GM12878 (cell line): ENCODE measurements around the gene NUAK2. TPM values are rescaled to one million over a fixed set of nuclear protein-coding genes. Genes with fewer than 3 reads are reported as not detected.
A peak's percentile ranks its signal among the peaks of the same experiment; 100 is the strongest.

Experiments used
- BRCA1 ChIP-seq: IDR thresholded peaks from 2 replicates; pipeline ENCODE4 v1.6.1; 2011; ENCODE audit warnings: low read depth, low read length, improper control_type of control experiment
- CEBPB ChIP-seq, 2 experiments: fragments of 150-350 bp in 1 of 2; IDR thresholded peaks; 2 replicates each; pipeline ENCODE4 v1.6.1; 2012 to 2014; ENCODE audit warnings: low read depth in 2 of 2, low read length in 2 of 2, borderline replicate concordance in 1 of 2, inconsistent platforms in 1 of 2
- CHD1 ChIP-seq: IDR thresholded peaks from 2 replicates; pipeline ENCODE4 v1.6.1; 2012; ENCODE audit warnings: low read depth, low read length, improper control_type of control experiment
- CHD2 ChIP-seq: IDR thresholded peaks from 2 replicates; pipeline ENCODE4 v1.6.1; 2011; ENCODE audit warnings: low read depth, low read length, improper control_type of control experiment, borderline replicate concordance
- CHD4 ChIP-seq: fragments of 200-600 bp; sonication (generic); IDR thresholded peaks from 2 replicates; pipeline ENCODE4 v1.6.1; 2016; ENCODE audit warnings: mild to moderate bottlenecking
- CREM ChIP-seq: IDR thresholded peaks from 2 replicates; pipeline ENCODE4 v1.6.1; 2014; ENCODE audit warnings: antibody characterized with exemption, low read depth
- EZH2 ChIP-seq: IDR thresholded peaks from 2 replicates; pipeline ENCODE4 v1.6.1; 2012; ENCODE audit warnings: low read depth, mild to moderate bottlenecking, control low read depth, inconsistent platforms, low read length, borderline replicate concordance; ENCODE audit not compliant: control insufficient read depth
- HDAC2 ChIP-seq: fragments of 200-600 bp; sonication (generic); IDR thresholded peaks from 2 replicates; pipeline ENCODE4 v1.6.1; 2017
- KAT2A ChIP-seq: conservative IDR thresholded peaks from 2 replicates; pipeline ENCODE4 v1.6.1; 2011; ENCODE audit warnings: low read depth, low read length; ENCODE audit not compliant: control insufficient read depth
- MEF2A ChIP-seq: IDR thresholded peaks from 2 replicates; pipeline ENCODE4 v1.6.1; 2011; ENCODE audit warnings: low read depth, mild to moderate bottlenecking, low read length, moderate library complexity; ENCODE audit not compliant: insufficient read depth
- MTA2 ChIP-seq: fragments of 450-650 bp; IDR thresholded peaks from 2 replicates; pipeline ENCODE4 v1.6.1; 2016; ENCODE audit warnings: low read depth, mild to moderate bottlenecking, moderate library complexity
- NBN ChIP-seq: fragments of 450-650 bp; IDR thresholded peaks from 2 replicates; pipeline ENCODE4 v1.6.1; 2016
- NFXL1 ChIP-seq: fragments of 450-650 bp; IDR thresholded peaks from 2 replicates; pipeline ENCODE4 v1.6.1; 2017; ENCODE audit warnings: antibody characterized with exemption, mild to moderate bottlenecking, borderline replicate concordance
- NRF1 ChIP-seq: conservative IDR thresholded peaks from 2 replicates; pipeline ENCODE4 v1.6.1; 2011; ENCODE audit warnings: mild to moderate bottlenecking, low read depth, low read length, improper control_type of control experiment
- PAX5 ChIP-seq: IDR thresholded peaks from 2 replicates; pipeline ENCODE4 v1.6.1; 2011; ENCODE audit warnings: low read depth, low read length, borderline replicate concordance
- RAD21 ChIP-seq: IDR thresholded peaks from 2 replicates; pipeline ENCODE4 v1.6.1; 2011; ENCODE audit warnings: mild to moderate bottlenecking, low read depth, low read length, moderate library complexity; ENCODE audit not compliant: insufficient read depth
- RAD51 ChIP-seq: fragments of 450-650 bp; IDR thresholded peaks from 2 replicates; pipeline ENCODE4 v1.6.1; 2016; ENCODE audit warnings: moderate library complexity, mild to moderate bottlenecking, inconsistent platforms
- RFX5 ChIP-seq: IDR thresholded peaks from 2 replicates; pipeline ENCODE4 v1.6.1; 2011; ENCODE audit warnings: low read depth, low read length, improper control_type of control experiment
- SMAD1 ChIP-seq: fragments of 450-650 bp; IDR thresholded peaks from 2 replicates; pipeline ENCODE4 v1.6.1; 2018; ENCODE audit warnings: mild to moderate bottlenecking, low read depth; ENCODE audit not compliant: partially characterized antibody
- SPI1 ChIP-seq: IDR thresholded peaks from 2 replicates; pipeline ENCODE4 v1.6.1; 2011; ENCODE audit warnings: low read depth, mild to moderate bottlenecking, low read length, moderate library complexity, borderline replicate concordance; ENCODE audit not compliant: insufficient read depth
- YY1 ChIP-seq: IDR thresholded peaks from 2 replicates; pipeline ENCODE4 v1.6.1; 2011; ENCODE audit warnings: low read depth, mild to moderate bottlenecking, low read length
- ZNF217 ChIP-seq: fragments of 450-650 bp; IDR thresholded peaks from 2 replicates; pipeline ENCODE4 v1.6.1; 2017; ENCODE audit warnings: antibody characterized with exemption, mild to moderate bottlenecking
- polyA plus RNA-seq, 11 experiments: library from polyadenylated mRNA; depleted of rRNA in 4 of 11; unstranded in 6 of 11; stranded (reverse) in 5 of 11; fragments of >200 nt; fragmentation: Nextera tagmentation in 4 of 11; fragmentation: Illumina TruSeq in 1 of 11; extraction: Ambion mirVana in 4 of 11; extraction: Trizol in 1 of 11; gene quantifications; 1 replicate in 1 of 11; 2 replicates in 10 of 11; pipeline versions ENCODE4 v1.2.1 to v1.2.3, GENCODE V29; 2011 to 2016; ENCODE audit warnings: inconsistent platforms in 2 of 11, missing spikeins in 2 of 11, low read depth in 1 of 11
- total RNA-seq, 4 experiments: library from RNA; depleted of rRNA in 3 of 4; stranded (reverse); fragments of >200 nt in 3 of 4; fragmentation: Illumina TruSeq in 1 of 4; extraction: Trizol in 1 of 4; gene quantifications; 2 replicates each; pipeline versions ENCODE4 v1.2.1 to v1.2.3, GENCODE V29; 2013 to 2021
- TF ChIP-seq, protein P1 (sequence below): fragments of 450-650 bp; IDR thresholded peaks from 2 replicates; pipeline ENCODE4 v1.6.1; 2018; ENCODE audit warnings: borderline replicate concordance, mild to moderate bottlenecking; ENCODE audit not compliant: partially characterized antibody
- TF ChIP-seq, protein P2 (sequence below): IDR thresholded peaks from 2 replicates; pipeline ENCODE4 v1.6.1; 2012; ENCODE audit warnings: low read depth, low read length, improper control_type of control experiment
- TF ChIP-seq, protein P3 (sequence below): fragments of 450-650 bp; IDR thresholded peaks from 2 replicates; pipeline ENCODE4 v1.6.1; 2017; ENCODE audit warnings: mild to moderate bottlenecking

NUAK2 gene
- total and polyA plus RNA-seq, 10 of the 15 experiments (the other 5 are each of a cell fraction or from before 2014, with no cell fraction given), result 0.27 to 3.0 (median 1.2) TPM

DNA sequence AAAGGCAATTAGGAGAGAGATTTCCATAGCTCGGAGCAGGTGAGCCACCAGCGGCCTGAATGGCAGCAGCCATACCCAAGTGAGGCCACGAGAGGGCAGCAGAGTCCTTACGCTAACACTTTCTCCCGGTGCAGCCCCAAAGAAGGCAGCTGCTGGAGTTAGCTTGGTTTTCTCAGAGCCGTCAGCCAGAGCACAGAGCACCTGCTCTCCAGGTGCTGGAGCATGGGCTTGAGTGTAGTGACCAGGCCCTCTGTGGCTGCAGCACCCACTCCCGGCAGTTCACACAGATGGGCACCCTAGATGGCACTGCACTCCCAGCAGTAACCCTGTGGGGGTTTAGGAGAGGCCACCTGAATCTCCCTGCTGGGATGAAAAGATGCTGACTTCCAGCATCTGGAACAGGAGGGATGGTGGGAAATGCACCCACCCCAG is 48.0 kb downstream of the NUAK2 start (continued):
- TF ChIP-seq MEF2A, result 0 out of 2 replicates have a peak, but pooled peaks have one; percentile 34
- no peak for TF ChIP-seq CHD1
- TF ChIP-seq SMAD1, result no peak
- no peak for TF ChIP-seq CHD2
- TF ChIP-seq, protein P1, sequence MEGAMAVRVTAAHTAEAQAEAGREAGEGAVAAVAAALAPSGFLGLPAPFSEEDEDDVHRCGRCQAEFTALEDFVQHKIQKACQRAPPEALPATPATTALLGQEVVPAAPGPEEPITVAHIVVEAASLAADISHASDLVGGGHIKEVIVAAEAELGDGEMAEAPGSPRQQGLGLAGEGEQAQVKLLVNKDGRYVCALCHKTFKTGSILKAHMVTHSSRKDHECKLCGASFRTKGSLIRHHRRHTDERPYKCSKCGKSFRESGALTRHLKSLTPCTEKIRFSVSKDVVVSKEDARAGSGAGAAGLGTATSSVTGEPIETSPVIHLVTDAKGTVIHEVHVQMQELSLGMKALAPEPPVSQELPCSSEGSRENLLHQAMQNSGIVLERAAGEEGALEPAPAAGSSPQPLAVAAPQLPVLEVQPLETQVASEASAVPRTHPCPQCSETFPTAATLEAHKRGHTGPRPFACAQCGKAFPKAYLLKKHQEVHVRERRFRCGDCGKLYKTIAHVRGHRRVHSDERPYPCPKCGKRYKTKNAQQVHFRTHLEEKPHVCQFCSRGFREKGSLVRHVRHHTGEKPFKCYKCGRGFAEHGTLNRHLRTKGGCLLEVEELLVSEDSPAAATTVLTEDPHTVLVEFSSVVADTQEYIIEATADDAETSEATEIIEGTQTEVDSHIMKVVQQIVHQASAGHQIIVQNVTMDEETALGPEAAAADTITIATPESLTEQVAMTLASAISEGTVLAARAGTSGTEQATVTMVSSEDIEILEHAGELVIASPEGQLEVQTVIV, result no peak
- TF ChIP-seq RFX5, result no peak; the same call in 1 of the 2 replicates
- TF ChIP-seq CHD4, result no peak
- no peak for TF ChIP-seq MTA2
- no peak for TF ChIP-seq NFXL1
- no peak for TF ChIP-seq NRF1
- TF ChIP-seq CREM, result no peak
- no peak for TF ChIP-seq PAX5
- TF ChIP-seq, protein P2, sequence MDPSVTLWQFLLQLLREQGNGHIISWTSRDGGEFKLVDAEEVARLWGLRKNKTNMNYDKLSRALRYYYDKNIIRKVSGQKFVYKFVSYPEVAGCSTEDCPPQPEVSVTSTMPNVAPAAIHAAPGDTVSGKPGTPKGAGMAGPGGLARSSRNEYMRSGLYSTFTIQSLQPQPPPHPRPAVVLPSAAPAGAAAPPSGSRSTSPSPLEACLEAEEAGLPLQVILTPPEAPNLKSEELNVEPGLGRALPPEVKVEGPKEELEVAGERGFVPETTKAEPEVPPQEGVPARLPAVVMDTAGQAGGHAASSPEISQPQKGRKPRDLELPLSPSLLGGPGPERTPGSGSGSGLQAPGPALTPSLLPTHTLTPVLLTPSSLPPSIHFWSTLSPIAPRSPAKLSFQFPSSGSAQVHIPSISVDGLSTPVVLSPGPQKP, result no peak
- no peak for TF ChIP-seq RAD51
- peak; percentile 70; the same call in 1 of the 2 replicates for TF ChIP-seq NBN
- TF ChIP-seq SPI1, result no peak
- TF ChIP-seq RAD21, result peak; percentile 96
- TF ChIP-seq HDAC2, result no peak
- peak; percentile 81 for TF ChIP-seq YY1
- TF ChIP-seq KAT2A, result no peak
- no peak for TF ChIP-seq EZH2
- TF ChIP-seq CEBPB (IDR thresholded peaks at IDR 0.05; ENCODE audit: borderline replicate concordance in 1 of 2, low read depth in 2 of 2, low read length in 2 of 2), result no peak
- TF ChIP-seq, protein P3, sequence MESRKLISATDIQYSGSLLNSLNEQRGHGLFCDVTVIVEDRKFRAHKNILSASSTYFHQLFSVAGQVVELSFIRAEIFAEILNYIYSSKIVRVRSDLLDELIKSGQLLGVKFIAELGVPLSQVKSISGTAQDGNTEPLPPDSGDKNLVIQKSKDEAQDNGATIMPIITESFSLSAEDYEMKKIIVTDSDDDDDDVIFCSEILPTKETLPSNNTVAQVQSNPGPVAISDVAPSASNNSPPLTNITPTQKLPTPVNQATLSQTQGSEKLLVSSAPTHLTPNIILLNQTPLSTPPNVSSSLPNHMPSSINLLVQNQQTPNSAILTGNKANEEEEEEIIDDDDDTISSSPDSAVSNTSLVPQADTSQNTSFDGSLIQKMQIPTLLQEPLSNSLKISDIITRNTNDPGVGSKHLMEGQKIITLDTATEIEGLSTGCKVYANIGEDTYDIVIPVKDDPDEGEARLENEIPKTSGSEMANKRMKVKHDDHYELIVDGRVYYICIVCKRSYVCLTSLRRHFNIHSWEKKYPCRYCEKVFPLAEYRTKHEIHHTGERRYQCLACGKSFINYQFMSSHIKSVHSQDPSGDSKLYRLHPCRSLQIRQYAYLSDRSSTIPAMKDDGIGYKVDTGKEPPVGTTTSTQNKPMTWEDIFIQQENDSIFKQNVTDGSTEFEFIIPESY, result no peak
- no peak for TF ChIP-seq BRCA1
- no peak for TF ChIP-seq ZNF217
